H1 (cell line): ENCODE results near the gene RYR3. TPM values are rescaled to one million over a fixed set of nuclear protein-coding genes. Genes with fewer than 3 reads are reported as not detected.

Source experiments
- CTCF ChIA-PET: fragments of 300-600 bp; sonication (Branson Sonifier 250); formaldehyde crosslinking; loops from one replicate; lab custom pipeline; 2021; ENCODE audit not compliant: partially characterized antibody; lab: Charles Lee
- POLR2A ChIA-PET: fragments of 300-600 bp; sonication (Branson Sonifier 250); formaldehyde crosslinking; loops from one replicate; lab custom pipeline; 2021; ENCODE audit warnings: inconsistent platforms; ENCODE audit not compliant: partially characterized antibody; lab: Charles Lee
- DNase-seq, 2 experiments: peaks; one replicate each; pipeline versions ENCODE4 v3.0.0 to v3.0.0-alpha.2; 2010 to 2022; ENCODE audit warnings: low spot score in 2 of 2, low read depth in 1 of 2, mixed read lengths in 1 of 2
- FAIRE-seq: peaks from 2 replicates; lab custom pipeline; 2011; peaks lifted over from hg19 to GRCh38; lab: Jason Lieb, UNC
- H2AFZ ChIP-seq: 2 replicates; pipeline ENCODE4 v1.8.1; 2012; ENCODE audit warnings: low read length, inconsistent platforms
- H2AK5ac ChIP-seq: 2 replicates; pipeline ENCODE4 v1.6.1; 2013; ENCODE audit warnings: low read depth, low read length
- H2BK120ac ChIP-seq: replicated peaks from 2 replicates; pipeline ENCODE3; 2013; ENCODE audit warnings: low read depth, low read length, inconsistent platforms
- H2BK12ac ChIP-seq: 2 replicates; pipeline ENCODE4 v1.6.1; 2013; ENCODE audit warnings: low read depth, low read length
- H2BK15ac ChIP-seq: 2 replicates; pipeline ENCODE4 v1.6.1; 2013; ENCODE audit warnings: low read length
- H2BK20ac ChIP-seq: 2 replicates; pipeline ENCODE4 v1.6.1; 2013; ENCODE audit warnings: low read length
- H2BK5ac ChIP-seq: 2 replicates; pipeline ENCODE4 v1.6.1; 2013; ENCODE audit warnings: low read depth, low read length
- H3K14ac ChIP-seq: 2 replicates; pipeline ENCODE4 v1.6.1; 2013; ENCODE audit warnings: inconsistent platforms; ENCODE audit not compliant: insufficient read length
- H3K18ac ChIP-seq: 2 replicates; pipeline ENCODE4 v1.6.1; 2013; ENCODE audit warnings: low read length; ENCODE audit errors: extremely low read depth
- H3K23ac ChIP-seq: 2 replicates; pipeline ENCODE4 v1.6.1; 2013; ENCODE audit warnings: inconsistent platforms; ENCODE audit not compliant: insufficient read length
- H3K23me2 ChIP-seq: 2 replicates; pipeline ENCODE4 v1.6.1; 2013; ENCODE audit warnings: low read depth, low read length
- H3K27ac ChIP-seq: 2 replicates; pipeline ENCODE4 v1.6.1; 2011; ENCODE audit warnings: low read depth, low read length, inconsistent platforms
- H3K27me3 ChIP-seq, 4 experiments: replicated peaks in 1 of 4; 1 replicate in 1 of 4; 2 replicates in 3 of 4; pipeline versions ENCODE4 v1.6.1 to v1.8.1; 2011 to 2013; ENCODE audit warnings: low read length in 3 of 4, mild to moderate bottlenecking in 3 of 4, inconsistent platforms in 2 of 4, mixed read lengths in 2 of 4, moderate library complexity in 1 of 4; ENCODE audit not compliant: control insufficient read depth in 3 of 4, insufficient read depth in 3 of 4; ENCODE audit errors: extremely low read depth in 1 of 4
- H3K36me3 ChIP-seq, 4 experiments: 2 replicates each; pipeline versions ENCODE4 v1.6.1 to v1.8.1; 2011 to 2013; ENCODE audit warnings: mild to moderate bottlenecking in 4 of 4, low read length in 3 of 4, moderate library complexity in 2 of 4, control low read depth in 1 of 4, inconsistent platforms in 1 of 4; ENCODE audit not compliant: insufficient read depth in 4 of 4, control insufficient read depth in 2 of 4
- H3K4ac ChIP-seq: replicated peaks from 2 replicates; pipeline ENCODE3; 2013; ENCODE audit warnings: low read length, low read depth, mixed read lengths, inconsistent platforms; ENCODE audit not compliant: insufficient read length
- H3K4me1 ChIP-seq, 4 experiments: replicated peaks in 1 of 4; 1 replicate in 1 of 4; 2 replicates in 3 of 4; pipeline versions ENCODE4 v1.6.1 to v1.8.1; 2011 to 2013; ENCODE audit warnings: low read length in 3 of 4, inconsistent platforms in 2 of 4, mixed read lengths in 1 of 4; ENCODE audit not compliant: insufficient read depth in 4 of 4, control insufficient read depth in 3 of 4
- H3K4me2 ChIP-seq, 2 experiments: 2 replicates each; pipeline versions ENCODE4 v1.6.1 to v1.8.1; 2011 to 2013; ENCODE audit warnings: low read depth in 2 of 2, low read length in 2 of 2, control low read depth in 1 of 2, inconsistent platforms in 1 of 2, mild to moderate bottlenecking in 1 of 2; ENCODE audit not compliant: insufficient read depth in 1 of 2
- H3K4me3 ChIP-seq, 4 experiments: fragments of 200-600, 300-600 bp in 1 of 4; sonication (generic), shearing (Covaris generic), sonication (Bioruptor Twin) in 1 of 4; 2 replicates each; pipeline versions ENCODE4 v1.5.1 to v1.8.1; 2011 to 2016; ENCODE audit warnings: low read length in 4 of 4, low read depth in 3 of 4, control low read depth in 2 of 4, inconsistent platforms in 2 of 4, mild to moderate bottlenecking in 2 of 4, mixed read lengths in 1 of 4, moderate library complexity in 1 of 4; ENCODE audit not compliant: insufficient read depth in 2 of 4; ENCODE audit errors: extremely low read depth in 1 of 4
- H3K56ac ChIP-seq: replicated peaks from 2 replicates; pipeline ENCODE3; 2013; ENCODE audit warnings: low read depth, mild to moderate bottlenecking, mixed read lengths, low read length, inconsistent platforms; ENCODE audit not compliant: insufficient read length
- H3K79me1 ChIP-seq: 2 replicates; pipeline ENCODE4 v1.6.1; 2013; ENCODE audit warnings: low read depth, low read length, control low read depth
- H3K79me2 ChIP-seq, 2 experiments: 2 replicates each; pipeline versions ENCODE4 v1.6.1 to v1.8.1; 2012 to 2013; ENCODE audit warnings: low read length in 2 of 2, mild to moderate bottlenecking in 2 of 2, inconsistent platforms in 1 of 2; ENCODE audit not compliant: insufficient read depth in 2 of 2, control insufficient read depth in 1 of 2
- H3K9ac ChIP-seq, 4 experiments: replicated peaks in 1 of 4; 1 replicate in 1 of 4; 2 replicates in 3 of 4; pipeline versions ENCODE4 v1.6.1 to v1.8.1; 2011 to 2013; ENCODE audit warnings: low read depth in 3 of 4, low read length in 3 of 4, control low read depth in 2 of 4, mild to moderate bottlenecking in 2 of 4, moderate library complexity in 2 of 4, inconsistent platforms in 1 of 4; ENCODE audit errors: extremely low read depth in 1 of 4
- H3K9me3 ChIP-seq, 2 experiments: 2 replicates each; pipeline versions ENCODE4 v1.6.1 to v1.8.1; 2012 to 2013; ENCODE audit warnings: mild to moderate bottlenecking in 2 of 2, moderate library complexity in 2 of 2, control low read depth in 1 of 2, inconsistent platforms in 1 of 2, low read depth in 1 of 2, low read length in 1 of 2, mixed read lengths in 1 of 2; ENCODE audit not compliant: insufficient read depth in 2 of 2
- H4K20me1 ChIP-seq, 2 experiments: replicated peaks in 1 of 2; 2 replicates each; pipeline versions ENCODE3 to v1.8.1; 2011 to 2013; ENCODE audit warnings: inconsistent platforms in 2 of 2, low read length in 2 of 2, mild to moderate bottlenecking in 1 of 2; ENCODE audit not compliant: insufficient read depth in 2 of 2, control insufficient read depth in 1 of 2
- H4K5ac ChIP-seq: 2 replicates; pipeline ENCODE4 v1.6.1; 2013; ENCODE audit warnings: low read length, low read depth, mixed read lengths, inconsistent platforms; ENCODE audit not compliant: insufficient read length
- H4K8ac ChIP-seq: 2 replicates; pipeline ENCODE4 v1.8.0; 2013; ENCODE audit warnings: mild to moderate bottlenecking, moderate library complexity, low read length, inconsistent platforms; ENCODE audit not compliant: insufficient read depth; ENCODE audit errors: extremely low read depth
- H4K91ac ChIP-seq: replicated peaks from 2 replicates; pipeline ENCODE3; 2013; ENCODE audit warnings: low read length, mixed read lengths, inconsistent platforms; ENCODE audit not compliant: insufficient read length
- ATF2 ChIP-seq: IDR thresholded peaks from 2 replicates; pipeline ENCODE4 v1.6.1; 2012; ENCODE audit warnings: low read length, inconsistent platforms
- CBX8 ChIP-seq: fragments of 300-800, 300-1000 bp; sonication (generic); IDR thresholded peaks from 2 replicates; pipeline ENCODE4 v1.7.1; 2016; ENCODE audit warnings: low read depth, low read length, borderline replicate concordance
- CEBPB ChIP-seq: IDR thresholded peaks from 2 replicates; pipeline ENCODE4 v1.6.1; 2012; ENCODE audit warnings: low read depth, low read length
- EZH2 ChIP-seq: fragments of 200-600 bp; sonication (generic); IDR thresholded peaks from 2 replicates; pipeline ENCODE4 v1.7.1; 2012; ENCODE audit warnings: low read depth, mild to moderate bottlenecking, moderate library complexity, low read length, inconsistent platforms; ENCODE audit not compliant: severe bottlenecking
- NANOG ChIP-seq: IDR thresholded peaks from 2 replicates; pipeline ENCODE4 v1.6.1; 2011; ENCODE audit warnings: low read length, low read depth, mild to moderate bottlenecking, inconsistent platforms; ENCODE audit not compliant: insufficient read depth, poor library complexity, severe bottlenecking
- NRF1 ChIP-seq: IDR thresholded peaks from 2 replicates; pipeline ENCODE4 v1.6.1; 2011; ENCODE audit warnings: mild to moderate bottlenecking, low read depth, low read length, improper control_type of control experiment
- RBBP5 ChIP-seq: IDR thresholded peaks from 2 replicates; pipeline ENCODE4 v1.7.1; 2012; ENCODE audit warnings: low read depth, mild to moderate bottlenecking, inconsistent platforms, low read length, moderate library complexity, borderline replicate concordance
- RNF2 ChIP-seq: fragments of 200-900, 300-1000 bp; sonication (generic); IDR thresholded peaks from 2 replicates; pipeline ENCODE4 v1.7.1; 2016; ENCODE audit warnings: borderline replicate concordance, low read depth, mild to moderate bottlenecking, antibody characterized with exemption, low read length; ENCODE audit not compliant: poor library complexity, severe bottlenecking; ENCODE audit errors: missing control alignments
- SP4 ChIP-seq: IDR thresholded peaks from 2 replicates; pipeline ENCODE4 v1.6.1; 2012; ENCODE audit warnings: low read length, inconsistent platforms
- TAF7 ChIP-seq: optimal IDR thresholded peaks from 2 replicates; pipeline ENCODE3; 2011; ENCODE audit warnings: low read depth, mild to moderate bottlenecking, inconsistent platforms, low read length, moderate library complexity, borderline replicate concordance
- WGBS, 2 experiments: shearing (Covaris generic) in 1 of 2; methylation state at CpG; one replicate each; pipeline versions ENCODE4 v1.1.6 to v1.1.7; 2013 to 2015; ENCODE audit warnings: low lambda C conversion rate in 2 of 2, mixed read lengths in 2 of 2, inconsistent platforms in 1 of 2, low coverage in 1 of 2, missing lambda C conversion rate in 1 of 2; ENCODE audit not compliant: insufficient replicate concordance in 2 of 2, insufficient coverage in 1 of 2, insufficient read length in 1 of 2; ENCODE audit errors: extremely low coverage in 1 of 2, missing lambda C conversion rate in 1 of 2; 5-methylcytosine and 5-hydroxymethylcytosine counted together
- polyA plus RNA-seq, 7 experiments: library from polyadenylated mRNA; depleted of rRNA in 3 of 7; stranded (reverse) in 5 of 7; unstranded in 2 of 7; fragments of >200 nt in 5 of 7; fragments of 200-250 nt in 2 of 7; gene quantifications; 1 replicate in 5 of 7; 2 replicates in 1 of 7; 4 replicates in 1 of 7; pipeline versions ENCODE4 v1.2.1 to v1.2.3, GENCODE V29; 2011 to 2013; ENCODE audit warnings: missing spikeins in 2 of 7, mixed read lengths in 2 of 7
- total RNA-seq: library from RNA; stranded (reverse); fragmentation: NEBNext Ultra II Directional; extraction: Animal tissue kit (Norgen Biotek cat#: 25700); gene quantifications from 2 replicates; pipeline ENCODE4 v1.2.1, GENCODE V29; 2021

Gene RYR3
- total and polyA plus RNA-seq, 2 of the 8 experiments (the other 6 are each of a cell fraction or from before 2014, with no cell fraction given), result 0.33 to 3.4 TPM

GRCh38 chr15:33693166-33693800, 382.5 kb downstream of the RYR3 start:
- Histone ChIP-seq H2BK12ac (no peak overlapping the region), H4K8ac (no peak overlapping the region), H4K91ac (no peak overlapping the region), H3K18ac (no peak overlapping the region), H3K27ac (no peak overlapping the region), H3K79me2 (no peaks in the 10 kb centered on the region), H3K4ac (no peak overlapping the region), H3K4me2 (no peak overlapping the region), H3K4me1 (no peaks in the 10 kb centered on the region; a peak in 1 of 7 replicates), H3K23me2 (no peaks in the 10 kb centered on the region), H3K79me1 (no peaks in the 10 kb centered on the region), H3K36me3 (no peaks in the 10 kb centered on the region), H3K14ac (no peak overlapping the region), H3K27me3 (no peaks in the 10 kb centered on the region), H3K56ac (no peak overlapping the region), H4K20me1 (no peaks in the 10 kb centered on the region), H2AFZ (no peak overlapping the region), H4K5ac (no peak overlapping the region), H3K4me3 (no peak overlapping the region), H2BK15ac (no peak overlapping the region), H2BK20ac (no peak overlapping the region), H2BK120ac (no peak overlapping the region), H2AK5ac (no peak overlapping the region), H3K9me3 (no peaks in the 10 kb centered on the region), H2BK5ac (no peak overlapping the region), H3K23ac (no peak overlapping the region), H3K9ac (no peak overlapping the region)
- CTCF ChIA-PET, result interaction anchor here (0.7 to 4.4 kb wide), 5 partner anchors 7 to 45 kb away, joined by 3 to 30 read pairs (median 3); no protein-coding TSS in a partner anchor
- 93% methylated on average over 12 of the region's 12 CpGs; no CpG with 5 or more reads in 1 of the 2 experiments for WGBS, 2 experiments
- no peak for DNase-seq
- POLR2A ChIA-PET, result no interaction called here
- no peak for FAIRE-seq
- TF ChIP-seq NANOG, result no peak
- TF ChIP-seq CBX8, result no peak
- no peak for TF ChIP-seq NRF1
- no peak for TF ChIP-seq SP4
- TF ChIP-seq RBBP5, result no peak
- TF ChIP-seq TAF7, result no peak
- no peak for TF ChIP-seq CEBPB
- TF ChIP-seq RNF2, result no peak
- TF ChIP-seq EZH2, result no peak
- TF ChIP-seq ATF2, result no peak
